Measurements from ENCODE around the gene CD300H.

GRCh38 chr17:74523308-74523707 lies 44.0 kb downstream of the CD300H start:
- TF ChIP-seq CTCF (conservative IDR thresholded peaks at IDR 0.05) (no peak), ZFX (IDR thresholded peaks at IDR 0.05) (no peak)
